GM12892 (cell line): ENCODE data around the gene RELN.

Experiments
- DNase-seq: peaks from one replicate; pipeline ENCODE4 v3.0.0; 2011; ENCODE audit not compliant: insufficient read length
- FAIRE-seq: peaks from 2 replicates; lab custom pipeline; 2011; peaks lifted over from hg19 to GRCh38; lab: Jason Lieb, UNC
- POLR2A ChIP-seq: IDR thresholded peaks from 2 replicates; pipeline ENCODE4 v1.6.1; 2011; ENCODE audit warnings: low read depth, low read length, control low read depth
- POLR2AphosphoS5 ChIP-seq: IDR thresholded peaks from 2 replicates; pipeline ENCODE4 v1.6.1; 2011; ENCODE audit warnings: low read depth, low read length, control low read depth
- TAF1 ChIP-seq: IDR thresholded peaks from 2 replicates; pipeline ENCODE4 v1.6.1; 2011; ENCODE audit warnings: low read depth, mild to moderate bottlenecking, control low read depth, low read length, borderline replicate concordance

Gene RELN

DNA sequence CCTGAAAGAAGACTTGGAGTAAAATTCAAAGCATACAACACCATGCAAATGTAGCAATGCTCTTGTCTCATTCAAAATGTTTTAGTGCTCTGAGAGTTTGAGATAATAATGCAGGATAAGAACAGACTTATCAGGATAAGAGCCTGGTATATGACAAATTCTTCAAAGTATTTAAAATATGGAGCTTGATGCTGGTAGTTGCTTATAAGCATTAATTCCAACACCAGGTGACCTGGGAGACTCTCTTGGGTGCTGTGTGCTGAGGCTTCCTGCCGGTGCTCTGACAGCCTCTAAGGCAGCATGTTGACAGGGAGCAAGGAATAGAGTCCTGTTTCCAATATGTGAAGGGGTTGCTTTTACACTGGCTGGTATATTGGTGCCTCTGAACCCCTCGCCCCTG lies 508.7 kb downstream of the RELN start:
- FAIRE-seq (no peak), DNase-seq (no peak)
- TF ChIP-seq POLR2AphosphoS5 (no peak), TAF1 (no peak), POLR2A (no peak)

DNA sequence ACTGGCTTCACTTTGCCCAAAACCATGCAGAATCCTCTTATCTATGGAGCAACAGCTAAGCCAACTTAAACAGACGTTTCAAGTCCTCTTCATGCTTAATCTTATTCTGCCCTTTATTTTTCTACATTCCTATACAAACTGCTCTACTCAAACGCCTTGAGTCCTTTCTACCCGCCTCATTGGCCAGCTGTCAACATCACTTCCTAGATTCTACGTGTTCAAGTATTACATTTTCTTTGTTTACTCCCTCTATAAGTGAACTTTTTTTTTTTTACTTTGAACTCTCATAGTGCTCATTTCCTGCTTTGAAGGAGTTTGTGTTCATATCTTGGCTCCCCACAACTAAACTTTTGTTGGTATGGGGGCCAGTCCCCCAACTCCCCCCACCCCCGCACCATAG lies 514.5 kb downstream of the RELN start:
- FAIRE-seq (no peak), DNase-seq (no peak)
- TF ChIP-seq POLR2A = no peak
- no peak for TF ChIP-seq TAF1
- TF ChIP-seq POLR2AphosphoS5 = no peak

DNA sequence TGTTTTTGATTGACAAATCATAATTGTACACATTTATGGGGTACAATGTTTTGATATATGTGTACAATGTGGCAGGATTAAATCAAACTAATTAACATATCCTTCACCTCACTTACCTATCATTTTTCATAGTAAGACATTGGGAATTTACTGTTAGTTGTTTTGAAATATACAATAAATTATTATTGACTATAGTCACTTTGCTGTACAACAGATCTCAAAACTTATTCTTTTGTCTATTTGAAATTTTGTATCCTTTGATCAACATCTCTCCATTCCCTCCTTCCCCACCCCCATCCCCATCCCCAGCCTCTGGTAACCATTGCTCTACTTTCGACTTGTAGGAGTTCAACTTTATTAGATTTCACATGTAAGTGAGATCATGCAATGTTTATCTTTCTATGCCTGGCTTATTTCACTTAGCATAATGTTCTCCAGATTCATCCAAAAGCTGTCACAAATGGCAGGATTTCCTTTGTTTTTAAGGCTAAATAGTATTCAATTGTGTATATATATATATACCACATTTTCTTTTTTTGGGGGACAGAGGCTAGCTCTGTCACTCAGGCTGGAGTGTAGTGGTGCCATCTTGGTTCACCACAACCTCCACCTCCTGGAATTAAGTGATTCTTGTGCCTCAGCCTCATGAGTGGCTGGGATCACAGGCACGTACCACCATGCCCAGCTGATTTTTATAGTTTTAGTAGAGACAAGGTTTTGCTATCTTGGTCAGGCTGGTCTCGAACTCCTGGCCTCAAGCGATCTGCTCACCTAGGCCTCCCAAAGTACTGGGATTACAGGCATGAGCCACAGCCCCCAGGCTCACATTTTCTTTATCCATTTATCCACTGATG lies 520.1 kb downstream of the RELN start:
- DNase-seq = no peak
- TF ChIP-seq TAF1 = no peak
- FAIRE-seq = no peak

DNA sequence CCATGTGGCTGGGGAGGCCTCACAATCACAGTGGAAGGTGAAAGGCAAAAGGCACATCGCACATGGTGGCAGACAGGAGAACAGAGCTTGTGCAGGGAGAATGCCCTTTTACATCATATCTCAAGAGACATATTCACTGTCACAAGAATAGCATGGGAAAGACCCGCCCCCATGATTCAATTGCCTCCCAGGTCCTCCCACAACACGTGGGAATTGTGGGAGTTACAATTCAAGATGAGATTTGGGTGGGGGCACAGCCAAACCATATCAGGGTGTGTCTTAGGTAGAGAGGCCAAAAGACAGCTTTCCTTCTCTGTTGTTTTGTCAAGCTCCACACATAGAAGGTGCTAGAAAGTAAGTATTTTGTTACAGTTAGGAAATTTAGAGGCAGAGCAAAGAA lies 522.6 kb downstream of the RELN start:
- DNase-seq (no peak), FAIRE-seq (no peak)
- no peak for TF ChIP-seq POLR2AphosphoS5

DNA sequence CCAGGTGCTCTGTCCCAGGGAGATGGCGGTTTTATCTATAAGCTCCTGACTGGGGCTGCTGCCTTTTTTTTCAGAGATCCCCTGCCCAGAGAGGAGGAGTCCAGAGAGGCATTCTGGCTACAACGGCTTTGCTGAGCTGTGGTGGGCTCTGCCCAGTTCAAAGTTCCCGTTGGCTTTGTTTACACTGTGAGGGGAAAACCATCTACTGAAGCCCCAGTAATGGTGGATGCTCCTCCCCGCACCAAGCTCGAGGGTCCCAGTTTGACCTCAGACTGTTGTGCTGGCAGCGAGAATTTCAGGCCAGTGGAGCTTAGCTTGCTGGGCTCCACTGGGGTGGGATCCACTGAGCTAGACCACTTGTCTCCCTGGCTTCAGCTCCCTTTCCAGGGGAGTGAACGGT lies 527.1 kb downstream of the RELN start:
- no peak for DNase-seq
- TF ChIP-seq POLR2AphosphoS5 (no peak), TAF1 (no peak), POLR2A (no peak)
- FAIRE-seq = no peak

DNA sequence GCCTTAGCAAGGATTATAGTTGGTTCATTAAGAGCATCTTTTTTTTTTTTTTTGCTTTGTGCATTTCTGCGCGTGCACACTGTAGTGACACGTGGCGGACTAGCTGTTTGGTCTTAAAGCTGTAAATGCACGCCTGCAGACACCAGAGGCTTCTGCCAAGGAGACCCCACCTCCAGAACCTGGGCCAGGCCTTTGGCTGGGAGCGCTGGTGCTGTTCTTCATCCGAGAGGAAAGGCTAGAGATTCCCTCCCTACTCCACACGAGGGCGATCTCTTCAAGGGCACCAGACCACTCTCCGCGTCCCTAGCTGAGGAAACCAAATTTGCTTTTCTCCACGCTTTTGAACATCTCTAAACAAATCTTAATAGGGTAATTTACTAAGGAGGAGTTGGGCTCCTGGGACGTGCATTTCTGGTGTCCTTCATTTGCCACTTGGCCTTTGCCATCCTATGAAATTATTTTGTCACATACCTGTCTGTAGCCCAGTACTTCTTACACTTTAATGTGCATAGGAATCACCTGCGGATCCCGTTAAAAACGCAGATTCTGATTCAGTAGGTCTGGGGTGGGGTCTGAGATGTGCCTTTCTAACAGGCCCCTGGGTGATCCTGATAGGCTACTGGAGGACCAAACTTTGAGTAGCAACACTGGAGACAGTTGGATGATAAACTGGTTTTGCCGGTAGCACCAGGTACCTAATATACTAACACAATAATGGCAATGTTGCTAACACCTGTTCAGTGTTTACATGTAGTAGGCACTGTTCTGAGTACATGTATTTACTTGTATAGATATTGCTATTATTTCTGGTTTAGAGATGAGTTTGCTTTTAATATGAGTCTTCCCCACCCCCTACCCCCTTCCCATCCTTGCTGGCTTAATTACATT lies 542.1 kb downstream of the RELN start:
- peak; percentile 27 for DNase-seq
- peak; percentile 57 for FAIRE-seq
- no peak for TF ChIP-seq POLR2A
- TF ChIP-seq POLR2AphosphoS5 = no peak
- TF ChIP-seq TAF1 = no peak

DNA sequence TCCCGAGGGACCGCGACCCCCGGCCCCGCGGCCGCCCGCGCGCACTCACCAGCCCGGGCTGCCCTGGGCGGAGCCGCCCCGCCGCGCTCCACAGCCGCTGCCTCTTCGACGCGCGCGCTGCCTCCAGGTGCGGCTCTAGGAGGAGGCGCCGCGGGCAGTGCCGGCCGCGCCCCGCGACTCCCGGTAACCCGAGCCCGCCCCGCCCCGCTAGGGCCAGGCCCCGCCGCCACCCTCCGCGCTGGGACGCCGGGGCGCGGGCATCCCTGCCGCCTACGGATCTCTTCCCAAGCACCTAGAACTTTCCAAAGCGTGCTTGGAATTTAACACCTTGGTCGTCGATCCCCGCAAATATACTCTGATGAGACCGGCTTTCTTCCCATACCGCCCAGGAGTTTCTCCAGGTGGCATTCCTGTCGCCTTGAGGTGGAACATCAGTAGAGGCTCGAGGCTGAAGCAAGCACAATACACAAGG lies 543.4 kb downstream of the RELN start, which contains the start of gene SLC26A5:
Gene SLC26A5, minus strand, starts transcription at position 159 of the 472 bp plus-strand sequence. CDS start 24,693 bp downstream, outside the sequence.
- TF ChIP-seq POLR2A (no peak), TAF1 (no peak), POLR2AphosphoS5 (no peak)
- DNase-seq (peak; percentile 18), FAIRE-seq (no peak)

DNA sequence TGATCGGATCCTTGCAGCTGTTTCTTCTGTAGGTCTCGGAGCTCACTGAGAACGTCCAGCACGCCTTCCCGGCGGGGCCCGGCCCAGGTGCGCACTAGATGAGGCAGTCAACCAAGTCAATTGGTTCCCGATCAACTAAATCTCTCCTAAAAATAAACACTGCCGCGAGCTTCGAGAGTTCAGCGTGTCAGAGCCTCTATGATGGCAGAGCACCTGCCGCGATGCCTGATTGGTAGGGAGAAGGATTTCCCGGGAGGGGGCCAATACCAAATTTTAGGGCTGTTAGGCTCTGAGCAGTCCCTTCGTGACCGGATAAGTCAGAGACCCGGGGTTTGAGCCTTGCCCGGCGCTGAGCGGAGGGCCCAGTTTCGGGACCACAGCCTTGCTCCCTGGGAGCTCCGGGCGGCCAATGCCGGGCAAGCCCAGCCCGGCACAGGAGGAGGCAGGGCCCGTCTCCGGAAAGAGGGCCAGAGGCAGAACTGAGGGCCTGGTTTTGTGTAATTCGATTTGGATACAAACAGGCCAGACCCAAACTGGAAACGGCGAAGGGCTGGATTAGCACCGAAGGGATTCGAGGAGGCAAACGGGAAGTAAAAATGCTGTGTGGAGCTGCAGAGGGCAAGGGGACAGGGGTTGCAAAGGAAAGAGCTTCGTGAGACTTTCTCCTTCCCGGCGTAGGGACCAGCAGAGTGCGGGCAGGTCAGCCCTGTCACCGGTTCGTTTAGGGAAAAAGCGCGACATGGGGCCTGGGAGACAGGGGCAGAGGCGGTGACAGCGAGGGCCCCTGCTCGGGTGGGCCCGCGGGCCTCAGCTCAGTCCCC lies 544.0 kb downstream of the RELN start:
- TF ChIP-seq TAF1 = no peak
- no peak for TF ChIP-seq POLR2A
- TF ChIP-seq POLR2AphosphoS5 = no peak
- FAIRE-seq = no peak
- DNase-seq = no peak

DNA sequence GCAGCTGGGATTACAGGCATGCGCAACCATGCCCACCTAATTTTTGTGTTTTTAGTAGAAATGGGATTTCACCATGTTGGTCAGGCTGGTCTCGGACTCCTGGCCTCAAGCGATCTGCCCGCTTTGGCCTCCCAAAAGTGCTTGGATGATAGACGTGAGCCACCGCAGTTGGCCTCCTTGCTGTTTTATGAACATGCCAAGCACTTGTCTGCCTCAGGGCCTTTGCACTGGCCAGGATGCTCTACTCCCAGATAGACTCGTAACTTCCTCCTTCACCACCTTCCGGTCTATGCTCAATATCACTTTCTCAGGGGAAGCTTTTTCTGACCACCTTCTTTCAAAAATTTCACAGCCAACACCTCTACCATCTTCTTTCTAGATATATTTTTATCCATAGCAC lies 549.8 kb downstream of the RELN start:
- DNase-seq (no peak), FAIRE-seq (no peak)
- TF ChIP-seq POLR2A = no peak
- TF ChIP-seq POLR2AphosphoS5 = no peak
- TF ChIP-seq TAF1 = no peak

DNA sequence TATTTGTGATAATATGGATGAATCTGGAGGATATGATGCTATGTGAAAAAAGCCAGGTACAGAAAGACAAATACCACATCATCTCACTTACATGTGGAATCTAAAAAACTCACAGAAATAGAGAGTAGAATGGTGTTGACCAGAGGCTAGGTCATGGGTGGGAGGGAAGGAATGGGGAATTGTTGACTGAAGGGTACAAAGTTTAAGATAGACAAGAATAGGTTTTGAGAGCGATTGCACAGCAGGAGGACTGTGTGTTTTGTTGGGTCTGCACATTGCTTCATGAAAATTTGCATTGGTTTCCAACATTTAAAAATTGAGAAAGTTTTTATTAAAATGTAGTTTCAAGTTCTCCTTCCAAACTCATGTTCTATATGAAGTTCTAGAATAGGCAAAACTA lies 551.8 kb downstream of the RELN start:
- no peak for FAIRE-seq
- no peak for DNase-seq
- TF ChIP-seq POLR2AphosphoS5 (no peak), TAF1 (no peak), POLR2A (no peak)

DNA sequence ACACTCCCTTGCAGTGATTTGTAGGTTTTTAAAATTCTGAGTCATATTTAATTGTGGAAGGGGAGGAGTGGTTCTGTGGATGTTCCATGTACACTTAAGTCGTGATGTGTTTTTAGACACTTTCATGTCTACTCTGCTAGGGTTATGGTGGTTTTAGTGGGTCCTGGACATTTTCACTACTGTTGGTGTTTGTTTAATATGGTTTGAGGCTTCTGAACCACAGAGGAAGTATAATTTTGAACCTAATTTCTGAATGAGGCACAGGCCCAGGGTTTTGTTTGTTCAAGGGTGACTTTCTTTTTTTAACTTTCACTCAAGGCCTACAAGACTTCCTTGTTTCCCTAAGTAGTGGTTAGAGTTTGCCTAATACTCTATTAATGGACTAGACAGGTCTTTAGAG lies 556.7 kb downstream of the RELN start:
- no peak for TF ChIP-seq POLR2A
- no peak for TF ChIP-seq POLR2AphosphoS5
- TF ChIP-seq TAF1 = no peak
- FAIRE-seq = no peak
- no peak for DNase-seq
